ENCODE results near the gene TCL1A.

TCL1A gene

GRCh38 chr14:95679998-95680735 lies 33.8 kb downstream of the TCL1A start:
- no peak for DNase-seq (ENCODE audit: extremely low read depth, low read depth)

GRCh38 chr14:95679148-95679815 lies 34.6 kb downstream of the TCL1A start:
- no peak overlapping the region for H3K4me3 ChIP-seq (replicated peaks; ENCODE audit: low read depth, low read length)
- TF ChIP-seq CTCF (IDR thresholded peaks at IDR 0.05; ENCODE audit: low read depth, low read length, missing control alignments), result no peak
- no peak for DNase-seq (ENCODE audit: extremely low read depth, low read depth)

More at GRCh38 chr14:95679998-95680735, 33.8 kb downstream of the TCL1A start:
- H3K4me3 ChIP-seq (replicated peaks; ENCODE audit: low read depth, low read length), result no peak overlapping the region
- TF ChIP-seq CTCF (IDR thresholded peaks at IDR 0.05; ENCODE audit: low read depth, low read length, missing control alignments), result no peak

- TF ChIP-seq CTCF (IDR thresholded peaks at IDR 0.05; ENCODE audit: low read depth, low read length, missing control alignments), result no peak
- H3K4me3 ChIP-seq (replicated peaks; ENCODE audit: low read depth, low read length), result no peak overlapping the region
- no peak for DNase-seq (ENCODE audit: extremely low read depth, low read depth)
Measured at GRCh38 chr14:95677179-95677835, 36.6 kb downstream of the TCL1A start.

GRCh38 chr14:95675486-95675885 lies 38.4 kb downstream of the TCL1A start:
- H3K4me3 ChIP-seq (replicated peaks; ENCODE audit: low read depth, low read length), result no peak overlapping the region
- TF ChIP-seq CTCF (IDR thresholded peaks at IDR 0.05; ENCODE audit: low read depth, low read length, missing control alignments), result no peak
- no peak for DNase-seq (ENCODE audit: extremely low read depth, low read depth)

- no peak for DNase-seq (ENCODE audit: extremely low read depth, low read depth)
- H3K4me3 ChIP-seq (replicated peaks; ENCODE audit: low read depth, low read length), result no peak overlapping the region
- no peak for TF ChIP-seq CTCF (IDR thresholded peaks at IDR 0.05; ENCODE audit: low read depth, low read length, missing control alignments)
Measured at GRCh38 chr14:95674613-95675012, 39.3 kb downstream of the TCL1A start.

- H3K4me3 ChIP-seq (replicated peaks; ENCODE audit: low read depth, low read length), result no peak overlapping the region
- no peak for DNase-seq (ENCODE audit: extremely low read depth, low read depth)
- TF ChIP-seq CTCF (IDR thresholded peaks at IDR 0.05; ENCODE audit: low read depth, low read length, missing control alignments), result no peak
Measured at GRCh38 chr14:95668235-95668772, 45.6 kb downstream of the TCL1A start.
